WI38 (cell line): ENCODE measurements around the gene OBSCN.

Experiments
- H3K4me3 ChIP-seq: 2 replicates; pipeline ENCODE4 v1.5.1; 2011; ENCODE audit warnings: low read depth, mild to moderate bottlenecking, control low read depth, low read length
- CTCF ChIP-seq: IDR thresholded peaks from 2 replicates; pipeline ENCODE4 v1.5.1; 2012; ENCODE audit warnings: low read depth, mild to moderate bottlenecking, control low read depth, low read length

OBSCN gene

GRCh38 chr1:228339766-228340685, 132.2 kb downstream of the OBSCN start:
- H3K4me3 ChIP-seq: no peak overlapping the region
- no peak for TF ChIP-seq CTCF

GRCh38 chr1:228340686-228341449, 133.0 kb downstream of the OBSCN start:
- TF ChIP-seq CTCF: no peak
- no peak overlapping the region for H3K4me3 ChIP-seq

- no peak for TF ChIP-seq CTCF
- H3K4me3 ChIP-seq: no peak overlapping the region
Observed at GRCh38 chr1:228341450-228341813, 133.6 kb downstream of the OBSCN start.

- H3K4me3 ChIP-seq: no peak overlapping the region
- no peak for TF ChIP-seq CTCF
Observed at GRCh38 chr1:228341814-228342626, 134.2 kb downstream of the OBSCN start.

- H3K4me3 ChIP-seq: no peak overlapping the region
- no peak for TF ChIP-seq CTCF
Observed at GRCh38 chr1:228342627-228343190, 134.9 kb downstream of the OBSCN start.

- TF ChIP-seq CTCF: no peak
- no peak overlapping the region for H3K4me3 ChIP-seq
Observed at GRCh38 chr1:228343191-228343661, 135.4 kb downstream of the OBSCN start.
